NCI-H1694 (cell line): ENCODE data around the gene SH3TC2.
"Not testable (repeated sequence)": the region's sequence is repeated elsewhere in the genome, so short reads cannot be mapped to it uniquely, and the experiment has no call there.

Source experiments
- DNase-seq: peaks from one replicate; lab custom pipeline; 2025; lab: John Stamatoyannopoulos, UW

SH3TC2 gene

GRCh38 chr5:149063017-149063687 is at the start of gene SH3TC2:
SH3TC2 (minus strand) TSS chr5:149063062; CDS start chr5:149063022, 40 bp downstream.
- no peak for DNase-seq

- no peak for DNase-seq
Measured at GRCh38 chr5:149110406-149110805, 47.5 kb upstream of the SH3TC2 start.

- no peak for DNase-seq
Measured at GRCh38 chr5:149108651-149109280, 45.9 kb upstream of the SH3TC2 start.

GRCh38 chr5:149100331-149100730 is 37.5 kb upstream of the SH3TC2 start:
- no peak for DNase-seq

- no peak for DNase-seq
Measured at GRCh38 chr5:149099920-149100319, 37.1 kb upstream of the SH3TC2 start.

GRCh38 chr5:149094996-149095395 is 32.1 kb upstream of the SH3TC2 start:
- DNase-seq, result no peak

GRCh38 chr5:149093625-149094024 is 30.8 kb upstream of the SH3TC2 start:
- no peak for DNase-seq

GRCh38 chr5:149089796-149090195 is 26.9 kb upstream of the SH3TC2 start:
- no peak for DNase-seq

- no peak for DNase-seq
Measured at GRCh38 chr5:149088686-149089085, 25.8 kb upstream of the SH3TC2 start.

GRCh38 chr5:149083846-149084245 is 21.0 kb upstream of the SH3TC2 start:
- DNase-seq, result no peak

GRCh38 chr5:149082271-149082670 is 19.4 kb upstream of the SH3TC2 start:
- no peak for DNase-seq

- DNase-seq, result no peak
Measured at GRCh38 chr5:149080294-149080693, 17.4 kb upstream of the SH3TC2 start.

GRCh38 chr5:149079883-149080282 is 17.0 kb upstream of the SH3TC2 start:
- no peak for DNase-seq

GRCh38 chr5:149074071-149074470 is 11.2 kb upstream of the SH3TC2 start:
- not testable (repeated sequence) for DNase-seq

GRCh38 chr5:149073213-149073612 is 10.4 kb upstream of the SH3TC2 start:
- no peak for DNase-seq

- no peak for DNase-seq
Measured at GRCh38 chr5:149072791-149073190, 9.9 kb upstream of the SH3TC2 start.

- DNase-seq, result no peak
Measured at GRCh38 chr5:149072376-149072775, 9.5 kb upstream of the SH3TC2 start.

- DNase-seq, result no peak
Measured at GRCh38 chr5:149071756-149072155, 8.9 kb upstream of the SH3TC2 start.

GRCh38 chr5:149071216-149071615 is 8.4 kb upstream of the SH3TC2 start:
- DNase-seq, result no peak

GRCh38 chr5:149069711-149070110 is 6.8 kb upstream of the SH3TC2 start:
- no peak for DNase-seq

GRCh38 chr5:149063896-149064478 is 1.1 kb upstream of the SH3TC2 start:
- no peak for DNase-seq

- no peak for DNase-seq
Measured at GRCh38 chr5:149062371-149063016, 368 bp downstream of the SH3TC2 start.

- no peak for DNase-seq
Measured at GRCh38 chr5:149061341-149061740, 1.5 kb downstream of the SH3TC2 start.
